ENCODE data around the gene RIIAD1.
"Not testable (repeated sequence)": the region's sequence is repeated elsewhere in the genome, so short reads cannot be mapped to it uniquely, and the experiment has no call there.

RIIAD1 gene

DNA sequence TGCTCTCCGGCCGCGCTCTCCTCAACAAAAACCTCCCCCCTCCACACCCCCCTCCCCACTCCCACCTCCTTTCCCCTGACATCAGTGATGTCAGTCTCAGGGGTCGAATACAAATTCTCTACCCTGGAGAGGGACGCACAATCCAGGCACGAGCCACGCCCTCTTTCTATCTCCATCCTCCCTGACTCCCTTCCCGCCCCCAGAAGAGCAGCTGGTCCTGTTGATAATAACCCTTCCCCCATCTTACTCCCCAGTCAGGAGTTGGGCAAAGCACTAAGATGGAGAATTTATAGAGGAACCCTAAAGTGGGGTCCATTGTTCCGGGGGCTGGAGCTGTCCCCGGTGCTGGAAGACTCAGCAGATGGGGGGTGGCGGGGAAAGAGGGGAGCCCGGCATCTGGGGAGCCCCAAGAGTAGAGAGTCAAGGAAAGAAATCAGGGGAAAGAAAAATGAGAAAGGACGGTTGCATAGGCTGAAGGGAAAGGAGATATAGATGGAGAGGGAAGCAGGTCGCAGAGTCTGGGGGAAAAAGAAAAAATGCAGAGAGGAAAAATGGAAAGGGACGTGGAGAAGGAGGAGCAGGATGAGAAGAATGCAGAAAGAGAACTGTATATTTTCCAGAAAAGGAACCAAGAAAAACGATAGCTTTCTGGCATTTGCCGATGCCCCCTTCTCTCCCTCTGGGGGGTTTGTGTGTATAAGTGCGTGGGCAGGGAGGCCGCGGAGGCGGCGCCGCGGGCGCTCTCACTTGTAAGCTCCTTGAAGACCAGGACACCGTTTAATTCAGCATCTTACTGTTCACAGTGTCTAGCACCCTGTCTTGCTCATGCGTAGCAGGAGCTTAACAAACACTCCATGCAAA is 4.3 kb upstream of the RIIAD1 start, which contains the start of gene CELF3:
CELF3 (minus strand) TSS at position 33 of the 861 bp plus-strand sequence. CDS start 783 bp downstream, outside the sequence.
- H3K4me3 Mint-ChIP-seq = peak within 1 kb of the TSS; percentile 18
- H3K27me3 Mint-ChIP-seq (ENCODE audit: low read depth) = peaks cover 75% of the 10 kb centered on the region

GRCh38 chr1:151718011-151718431 is 3.3 kb upstream of the RIIAD1 start:
- no peak overlapping the region for H3K27ac Mint-ChIP-seq

More for the DNA sequence above, 4.3 kb upstream of the RIIAD1 start, which contains the start of gene CELF3:
- Mint-ChIP-seq H3K36me3 (ENCODE audit: low read depth) (no peaks in the 10 kb centered on the region), H3K4me1 (ENCODE audit: low read depth) (peaks cover 19% of the 10 kb centered on the region), H3K27ac (no peak within 1 kb of the TSS), H3K9me3 (no peaks in the 10 kb centered on the region)

DNA sequence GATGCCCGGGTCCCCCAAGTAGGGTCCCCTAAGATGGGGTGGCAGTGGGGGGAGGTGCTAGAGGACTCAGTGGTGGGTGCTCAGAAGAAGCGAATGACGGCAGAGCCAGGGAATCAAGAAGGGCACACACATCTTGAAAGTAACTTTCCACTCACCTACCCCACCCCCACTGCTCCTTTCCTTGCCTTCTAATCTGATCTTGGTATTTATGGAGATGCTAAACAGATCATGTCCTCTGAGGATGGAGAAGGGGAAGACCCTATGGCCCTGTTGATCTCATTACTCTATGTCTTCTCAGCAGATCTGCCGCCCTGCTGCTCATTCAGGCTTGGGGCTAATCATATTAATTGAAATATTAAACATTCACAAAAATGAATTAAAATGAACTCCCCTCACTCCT is 2.7 kb upstream of the RIIAD1 start:
- H3K36me3 Mint-ChIP-seq (ENCODE audit: low read depth) = no peaks in the 10 kb centered on the region
- H3K4me3 Mint-ChIP-seq = no peak overlapping the region
- no peak overlapping the region for H3K27ac Mint-ChIP-seq
- H3K4me1 Mint-ChIP-seq (ENCODE audit: low read depth) = peaks cover 19% of the 10 kb centered on the region
- H3K27me3 Mint-ChIP-seq (ENCODE audit: low read depth) = peaks cover 81% of the 10 kb centered on the region
- no peaks in the 10 kb centered on the region for H3K9me3 Mint-ChIP-seq

More at GRCh38 chr1:151718011-151718431, 3.3 kb upstream of the RIIAD1 start:
- H3K4me3 Mint-ChIP-seq = no peak overlapping the region
- peaks cover 78% of the 10 kb centered on the region for H3K27me3 Mint-ChIP-seq (ENCODE audit: low read depth)
- H3K9me3 Mint-ChIP-seq = no peaks in the 10 kb centered on the region
- no peaks in the 10 kb centered on the region for H3K36me3 Mint-ChIP-seq (ENCODE audit: low read depth)
- peaks cover 19% of the 10 kb centered on the region for H3K4me1 Mint-ChIP-seq (ENCODE audit: low read depth)

DNA sequence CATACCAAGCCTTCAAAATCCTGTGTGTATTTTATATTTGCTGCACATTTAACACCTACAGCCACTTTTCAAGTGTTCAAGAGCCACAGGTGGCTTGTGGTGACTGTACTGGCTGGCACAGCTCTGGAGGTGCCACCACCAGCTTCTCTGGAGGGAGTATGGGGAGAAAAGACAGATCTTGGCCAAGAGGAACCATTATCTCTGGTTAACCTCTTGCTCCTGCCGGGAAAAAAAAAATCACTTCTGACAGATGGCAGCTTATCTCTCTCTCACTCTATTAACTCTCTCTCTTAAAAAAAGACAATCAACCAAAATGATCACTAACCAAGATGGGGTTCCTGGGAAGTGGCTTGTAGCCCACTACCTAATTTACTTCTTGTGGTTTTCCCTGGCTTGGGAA is 1.2 kb upstream of the RIIAD1 start:
- Mint-ChIP-seq H3K36me3 (ENCODE audit: low read depth) (no peaks in the 10 kb centered on the region), H3K4me1 (ENCODE audit: low read depth) (peaks cover 19% of the 10 kb centered on the region), H3K4me3 (peak overlapping the region; percentile 36), H3K9me3 (no peaks in the 10 kb centered on the region), H3K27me3 (ENCODE audit: low read depth) (peaks cover 84% of the 10 kb centered on the region), H3K27ac (no peak overlapping the region)

- Mint-ChIP-seq H3K27ac (no peak overlapping the region), H3K36me3 (ENCODE audit: low read depth) (no peaks in the 10 kb centered on the region), H3K4me1 (ENCODE audit: low read depth) (peaks cover 19% of the 10 kb centered on the region), H3K4me3 (peak overlapping the region; percentile 43), H3K9me3 (no peaks in the 10 kb centered on the region), H3K27me3 (ENCODE audit: low read depth) (peaks cover 80% of the 10 kb centered on the region)
Observed at GRCh38 chr1:151720554-151720953, 768 bp upstream of the RIIAD1 start.

DNA sequence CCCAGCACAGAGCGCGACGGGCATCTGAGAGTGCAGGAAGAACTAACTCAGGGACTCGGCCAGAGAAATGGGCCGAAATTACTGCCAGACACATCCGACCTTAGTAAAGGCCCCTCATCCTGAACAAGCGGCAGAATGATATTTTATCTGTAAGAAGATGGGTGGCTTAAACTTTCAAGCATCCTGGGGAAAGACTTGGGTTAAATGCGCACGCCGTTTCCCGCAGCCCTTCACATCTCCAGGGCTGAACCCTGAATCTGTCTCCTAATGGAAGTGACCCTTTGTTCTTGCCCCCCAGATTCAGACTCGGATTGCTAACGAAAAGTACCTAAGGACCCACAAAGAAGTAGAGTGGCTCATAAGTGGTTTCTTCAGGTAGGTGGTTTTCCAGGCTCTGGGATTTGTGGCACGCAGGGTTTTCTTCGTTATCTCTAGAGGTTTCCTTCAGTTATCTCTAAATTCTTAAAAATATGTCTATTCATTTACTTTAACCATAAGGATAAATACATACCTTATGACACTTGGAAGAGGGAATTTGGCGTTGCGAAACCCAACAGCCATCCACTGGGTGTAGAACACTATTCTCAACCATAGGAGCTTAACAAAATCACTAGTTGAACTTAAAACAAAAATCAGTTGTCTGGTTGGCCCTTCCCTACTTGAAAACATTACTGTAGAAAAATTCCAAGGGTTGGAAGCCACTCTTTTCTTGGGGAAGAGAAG is 627 bp downstream of the RIIAD1 start:
- Mint-ChIP-seq H3K4me1 (ENCODE audit: low read depth) (peaks cover 17% of the 10 kb centered on the region), H3K4me3 (peak overlapping the region; percentile 73), H3K36me3 (ENCODE audit: low read depth) (no peaks in the 10 kb centered on the region), H3K9me3 (no peaks in the 10 kb centered on the region), H3K27me3 (ENCODE audit: low read depth) (peaks cover 83% of the 10 kb centered on the region), H3K27ac (no peak overlapping the region)

- Mint-ChIP-seq H3K9me3 (no peaks in the 10 kb centered on the region), H3K4me3 (no peak overlapping the region), H3K27ac (no peak overlapping the region), H3K27me3 (ENCODE audit: low read depth) (peaks cover 73% of the 10 kb centered on the region), H3K4me1 (ENCODE audit: low read depth) (peaks cover 14% of the 10 kb centered on the region), H3K36me3 (ENCODE audit: low read depth) (no peaks in the 10 kb centered on the region)
Observed at GRCh38 chr1:151723726-151724370, 2.5 kb downstream of the RIIAD1 start.

- Mint-ChIP-seq H3K4me1 (ENCODE audit: low read depth) (no peaks in the 10 kb centered on the region), H3K27me3 (ENCODE audit: low read depth) (peaks cover 48% of the 10 kb centered on the region), H3K36me3 (ENCODE audit: low read depth) (no peaks in the 10 kb centered on the region), H3K9me3 (no peaks in the 10 kb centered on the region), H3K4me3 (no peak overlapping the region), H3K27ac (no peak overlapping the region)
Observed at GRCh38 chr1:151728151-151729054, 7.1 kb downstream of the RIIAD1 start.

DNA sequence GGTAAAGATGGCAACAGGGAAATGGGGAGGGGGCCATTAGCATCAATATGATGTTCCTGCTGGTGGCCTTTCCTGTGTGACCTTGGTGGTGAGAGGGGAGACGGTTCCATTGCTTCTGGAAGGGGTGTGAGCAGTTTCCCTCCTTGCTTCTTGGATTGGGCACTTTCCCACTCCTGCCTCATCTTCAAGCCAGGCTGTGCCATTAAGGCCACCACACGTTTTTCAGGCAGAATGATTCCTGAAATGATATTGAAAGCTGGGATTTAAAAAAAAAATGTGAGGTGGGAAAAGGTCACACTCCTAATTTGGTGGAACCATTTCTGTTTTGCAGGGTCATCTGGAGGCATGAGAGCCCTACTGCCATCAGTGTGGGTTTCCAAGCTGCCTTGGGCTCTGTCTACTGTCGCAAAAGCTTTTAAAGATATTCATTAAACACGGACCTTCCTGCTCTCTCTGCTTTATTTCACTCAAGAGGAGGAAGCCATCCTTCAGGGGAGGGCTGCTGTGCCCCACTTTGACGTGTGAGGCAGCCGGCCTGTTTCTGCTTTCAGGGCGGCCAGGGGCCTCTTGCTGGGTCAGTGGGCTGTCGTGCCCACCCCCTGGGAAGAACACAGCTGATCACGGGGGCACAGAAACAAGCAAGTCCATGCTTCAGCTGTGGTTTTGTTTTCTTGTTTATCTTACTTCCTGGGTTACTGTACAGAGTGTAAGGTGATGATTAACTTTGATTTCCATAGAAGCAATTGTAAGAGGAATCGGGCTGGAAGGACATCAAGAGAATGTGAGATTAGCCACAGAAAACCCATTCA is 8.0 kb downstream of the RIIAD1 start:
- Mint-ChIP-seq H3K9me3 (no peaks in the 10 kb centered on the region), H3K36me3 (ENCODE audit: low read depth) (no peaks in the 10 kb centered on the region), H3K27me3 (ENCODE audit: low read depth) (peaks cover 40% of the 10 kb centered on the region), H3K4me3 (no peak overlapping the region), H3K27ac (no peak overlapping the region), H3K4me1 (ENCODE audit: low read depth) (no peaks in the 10 kb centered on the region)

GRCh38 chr1:151729966-151730291 is 8.6 kb downstream of the RIIAD1 start:
- no peaks in the 10 kb centered on the region for H3K36me3 Mint-ChIP-seq (ENCODE audit: low read depth)
- H3K9me3 Mint-ChIP-seq = no peaks in the 10 kb centered on the region
- no peak overlapping the region for H3K4me3 Mint-ChIP-seq
- peaks cover 38% of the 10 kb centered on the region for H3K27me3 Mint-ChIP-seq (ENCODE audit: low read depth)
- H3K27ac Mint-ChIP-seq = no peak overlapping the region
- H3K4me1 Mint-ChIP-seq (ENCODE audit: low read depth) = peaks cover 1% of the 10 kb centered on the region

GRCh38 chr1:151733126-151733525 is 11.8 kb downstream of the RIIAD1 start:
- Mint-ChIP-seq H3K27me3 (ENCODE audit: low read depth) (peaks cover 17% of the 10 kb centered on the region), H3K4me1 (ENCODE audit: low read depth) (peaks cover 2% of the 10 kb centered on the region), H3K36me3 (ENCODE audit: low read depth) (no peaks in the 10 kb centered on the region), H3K27ac (no peak overlapping the region), H3K4me3 (no peak overlapping the region), H3K9me3 (peaks cover 8% of the 10 kb centered on the region)

- H3K36me3 Mint-ChIP-seq (ENCODE audit: low read depth); H3K27ac Mint-ChIP-seq; H3K4me3 Mint-ChIP-seq; H3K4me1 Mint-ChIP-seq (ENCODE audit: low read depth): not testable (repeated sequence)
- H3K27me3 Mint-ChIP-seq (ENCODE audit: low read depth) = peaks cover 13% of the 10 kb centered on the region
- H3K9me3 Mint-ChIP-seq = peaks cover 12% of the 10 kb centered on the region
Observed at GRCh38 chr1:151733995-151734394, 12.7 kb downstream of the RIIAD1 start.

- Mint-ChIP-seq H3K27ac (no peak overlapping the region), H3K27me3 (ENCODE audit: low read depth) (peaks cover 3% of the 10 kb centered on the region), H3K36me3 (ENCODE audit: low read depth) (no peaks in the 10 kb centered on the region), H3K4me3 (no peak overlapping the region), H3K4me1 (ENCODE audit: low read depth) (peaks cover 5% of the 10 kb centered on the region), H3K9me3 (peaks cover 12% of the 10 kb centered on the region)
Observed at GRCh38 chr1:151737026-151737425, 15.7 kb downstream of the RIIAD1 start.
